CD1c-positive myeloid dendritic cell (primary cell): ENCODE data around the gene PASK.

Experiments
- DNase-seq: peaks from one replicate; pipeline ENCODE4 v3.0.0-alpha.2; 2016; ENCODE audit errors: extremely low spot score

PASK gene

DNA sequence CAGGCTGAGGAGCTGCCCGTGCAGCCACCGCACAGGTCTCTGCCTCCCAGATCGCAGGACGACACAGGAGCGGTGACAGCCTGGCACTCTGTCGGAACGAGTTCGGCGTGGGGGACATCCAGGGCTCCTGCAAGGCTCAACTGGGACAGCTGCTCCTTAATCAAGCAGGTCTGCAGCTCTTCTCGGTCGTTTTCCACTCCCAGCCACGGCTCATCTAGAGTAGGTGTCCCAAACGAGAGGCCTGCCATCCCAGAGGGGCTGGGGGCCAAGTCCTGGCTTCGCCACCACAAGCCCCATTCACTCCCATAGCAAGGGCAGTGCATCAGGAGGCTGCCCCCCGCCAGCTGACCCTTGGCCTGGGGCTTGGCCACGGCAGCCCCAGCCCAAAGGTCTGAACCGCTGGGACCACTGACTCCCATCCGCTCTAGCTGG is 22.5 kb downstream of the PASK start:
- no peak for DNase-seq

DNA sequence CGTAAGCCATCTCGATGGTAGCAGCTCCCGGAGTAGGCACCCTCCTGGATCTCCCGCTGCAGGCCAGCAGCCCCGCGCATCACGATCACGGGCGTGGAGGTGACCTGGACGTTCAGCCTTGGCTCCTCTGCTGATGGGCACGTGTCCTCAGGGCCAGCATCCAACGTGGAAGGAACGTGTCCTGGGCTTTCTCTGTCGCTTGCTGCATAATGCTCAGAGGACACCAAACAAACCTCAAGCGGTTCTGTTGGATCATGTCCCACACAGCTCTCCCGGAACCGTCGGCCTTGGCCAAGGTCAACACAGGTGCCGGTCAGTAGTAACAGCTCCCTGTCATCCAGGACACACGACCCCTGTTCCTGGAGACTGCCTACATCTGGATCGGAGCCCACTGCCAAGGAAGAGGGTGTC is 23.1 kb downstream of the PASK start:
- DNase-seq, result no peak

DNA sequence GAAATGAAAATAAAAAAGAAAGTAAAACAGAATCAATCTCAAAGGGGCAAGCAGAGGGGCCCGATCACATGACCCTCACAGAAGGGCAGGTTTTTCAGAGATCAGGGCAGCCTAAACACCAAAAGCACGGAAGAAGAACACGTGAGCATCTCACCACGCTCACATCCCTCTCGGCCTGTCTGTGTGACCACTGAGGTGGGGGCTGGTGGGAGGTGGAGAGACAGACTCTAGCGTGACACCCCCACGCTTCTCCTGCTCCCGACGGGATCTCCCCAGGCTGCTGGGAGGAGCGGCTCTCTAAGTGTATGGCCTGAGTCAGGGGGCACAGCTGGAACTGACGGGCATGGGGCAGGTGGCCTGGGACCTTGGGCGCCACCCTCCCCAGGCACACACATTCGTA is 23.6 kb downstream of the PASK start:
- DNase-seq, result no peak

DNA sequence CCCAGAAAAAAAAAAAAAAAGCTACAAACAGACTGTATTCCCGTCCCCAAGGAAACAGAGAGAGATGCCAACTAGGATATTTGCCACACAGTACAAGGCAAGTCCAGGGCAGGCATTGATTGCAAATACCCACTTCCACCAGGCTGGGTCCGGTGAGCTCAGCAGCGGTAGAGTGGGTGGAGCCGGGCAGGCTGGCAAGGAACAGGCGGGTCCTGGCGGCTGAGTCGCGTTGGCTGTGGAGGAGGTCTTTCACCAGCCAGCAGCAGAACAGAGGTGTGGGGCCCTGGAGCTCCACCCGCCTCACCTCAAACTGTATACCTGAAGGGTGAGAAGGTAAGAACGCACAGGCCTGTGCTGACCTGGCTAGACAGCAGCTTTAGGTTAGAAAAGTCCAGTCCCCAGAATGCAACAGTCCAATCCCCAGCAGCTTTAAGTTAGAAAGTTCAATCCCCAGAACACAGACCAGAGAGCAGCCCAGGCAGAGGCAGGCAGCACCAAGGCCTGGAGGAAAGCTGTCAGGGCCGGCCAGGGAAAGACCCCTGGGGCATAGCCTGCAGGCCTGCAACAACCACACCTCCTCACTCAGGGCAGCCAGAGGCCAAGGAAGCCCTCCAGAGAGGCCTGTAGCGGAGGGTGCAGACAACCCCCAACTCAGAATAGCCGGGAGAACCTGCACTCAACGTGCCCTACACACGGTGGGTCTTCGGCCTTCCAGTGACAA is 25.3 kb downstream of the PASK start:
- no peak for DNase-seq

DNA sequence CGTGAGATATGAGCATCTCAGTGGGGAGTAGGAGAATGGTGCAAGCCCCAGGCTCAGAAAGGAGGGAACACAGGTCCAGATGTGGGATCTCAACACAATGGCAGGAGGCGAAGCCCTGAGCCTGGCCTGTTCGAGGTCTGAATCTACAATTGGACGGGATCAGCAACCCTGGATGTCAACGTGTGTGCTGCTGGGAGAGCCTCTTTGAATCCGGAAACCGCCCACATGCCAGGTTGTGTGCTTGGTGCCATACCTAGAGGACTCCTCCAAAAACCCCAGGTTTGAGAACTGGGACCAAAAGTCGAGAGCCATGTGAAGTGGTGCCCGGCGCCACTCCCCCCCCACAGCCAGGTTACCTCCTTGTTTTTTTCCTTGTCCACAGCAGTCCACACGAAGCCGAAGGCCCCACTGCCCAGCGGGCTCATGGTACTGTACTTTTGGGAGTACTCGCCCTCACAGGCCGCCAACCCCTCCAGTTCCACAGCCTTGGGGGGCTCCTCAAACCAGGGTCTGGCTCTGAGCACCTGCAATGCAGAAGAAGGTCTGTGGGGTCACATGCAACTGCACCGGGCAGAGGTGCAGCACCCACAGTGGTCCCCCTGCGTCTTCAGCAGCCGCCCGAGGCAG is 26.8 kb downstream of the PASK start:
- no peak for DNase-seq

DNA sequence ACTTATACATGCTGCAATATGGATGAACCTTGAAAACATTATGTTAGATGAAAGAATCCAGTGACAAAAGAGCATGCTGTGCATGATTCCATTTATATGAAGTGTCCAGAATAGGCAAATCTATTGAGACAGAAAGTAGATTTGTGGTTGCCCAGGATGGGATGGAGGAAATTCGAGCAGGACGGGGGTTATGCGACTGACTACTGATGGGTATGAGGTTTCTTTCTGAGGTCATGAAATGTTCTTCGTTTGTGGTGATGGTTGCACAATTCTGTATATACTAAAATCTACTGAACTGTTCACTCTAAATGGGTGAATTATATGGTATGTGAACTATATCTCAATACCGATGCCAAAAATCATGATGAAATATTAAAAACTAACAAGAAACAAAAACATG is 28.3 kb downstream of the PASK start:
- no peak for DNase-seq

DNA sequence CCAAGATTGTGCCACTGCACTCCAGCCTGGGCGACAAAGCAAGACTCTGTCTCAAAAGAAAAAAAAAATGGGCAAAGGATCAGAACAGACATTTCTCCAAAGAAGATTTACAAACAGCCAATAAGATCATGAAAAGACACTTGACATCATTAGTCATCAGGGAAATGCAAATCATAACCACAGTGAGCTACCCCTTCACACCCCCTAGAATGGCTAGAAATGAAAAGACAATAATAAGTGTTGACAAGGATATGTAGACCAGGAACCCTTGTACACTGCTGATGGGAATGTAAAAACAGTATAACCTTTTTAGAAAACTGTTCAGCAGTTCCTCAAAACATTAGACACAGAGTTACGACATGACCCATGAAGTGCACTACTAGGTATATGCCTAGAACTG is 28.8 kb downstream of the PASK start:
- DNase-seq, result no peak

DNA sequence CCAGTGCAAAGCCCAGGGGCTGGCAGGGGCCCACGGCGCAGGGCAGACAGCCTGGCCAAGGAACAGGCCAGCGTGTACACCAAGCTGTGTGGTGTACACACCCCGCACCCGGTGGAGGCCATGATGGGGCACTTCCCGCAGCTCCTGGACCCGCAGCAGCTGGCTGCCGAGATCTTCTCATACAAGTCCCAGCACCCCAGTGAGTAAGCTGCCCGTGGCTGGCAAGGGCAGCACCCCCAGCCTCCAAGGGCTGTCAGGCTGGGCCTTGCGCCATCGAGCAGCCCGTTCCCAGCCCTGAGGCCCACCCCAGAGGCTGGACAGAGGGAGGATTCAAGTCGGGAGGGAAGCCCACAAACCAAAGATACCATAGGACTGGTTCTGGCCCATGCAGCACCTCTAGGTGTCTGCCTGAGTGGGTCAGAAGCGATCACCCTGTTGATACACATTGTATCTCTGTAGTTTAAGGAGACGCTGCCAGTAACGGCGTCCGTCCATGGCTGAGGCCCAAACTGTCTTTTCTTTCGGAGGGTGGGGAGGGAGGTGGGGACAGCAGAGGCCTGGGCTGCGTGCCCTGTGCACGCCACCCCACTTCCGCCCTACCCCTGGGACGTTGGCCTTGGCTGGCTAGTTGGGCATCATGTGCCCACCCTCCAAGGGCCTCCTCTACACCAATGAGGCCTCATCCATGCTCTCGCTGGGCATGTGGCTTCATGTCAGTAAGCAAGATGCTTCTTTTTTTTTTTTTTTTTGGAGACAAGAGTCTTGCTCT is 30.4 kb downstream of the PASK start:
- DNase-seq, result no peak

DNA sequence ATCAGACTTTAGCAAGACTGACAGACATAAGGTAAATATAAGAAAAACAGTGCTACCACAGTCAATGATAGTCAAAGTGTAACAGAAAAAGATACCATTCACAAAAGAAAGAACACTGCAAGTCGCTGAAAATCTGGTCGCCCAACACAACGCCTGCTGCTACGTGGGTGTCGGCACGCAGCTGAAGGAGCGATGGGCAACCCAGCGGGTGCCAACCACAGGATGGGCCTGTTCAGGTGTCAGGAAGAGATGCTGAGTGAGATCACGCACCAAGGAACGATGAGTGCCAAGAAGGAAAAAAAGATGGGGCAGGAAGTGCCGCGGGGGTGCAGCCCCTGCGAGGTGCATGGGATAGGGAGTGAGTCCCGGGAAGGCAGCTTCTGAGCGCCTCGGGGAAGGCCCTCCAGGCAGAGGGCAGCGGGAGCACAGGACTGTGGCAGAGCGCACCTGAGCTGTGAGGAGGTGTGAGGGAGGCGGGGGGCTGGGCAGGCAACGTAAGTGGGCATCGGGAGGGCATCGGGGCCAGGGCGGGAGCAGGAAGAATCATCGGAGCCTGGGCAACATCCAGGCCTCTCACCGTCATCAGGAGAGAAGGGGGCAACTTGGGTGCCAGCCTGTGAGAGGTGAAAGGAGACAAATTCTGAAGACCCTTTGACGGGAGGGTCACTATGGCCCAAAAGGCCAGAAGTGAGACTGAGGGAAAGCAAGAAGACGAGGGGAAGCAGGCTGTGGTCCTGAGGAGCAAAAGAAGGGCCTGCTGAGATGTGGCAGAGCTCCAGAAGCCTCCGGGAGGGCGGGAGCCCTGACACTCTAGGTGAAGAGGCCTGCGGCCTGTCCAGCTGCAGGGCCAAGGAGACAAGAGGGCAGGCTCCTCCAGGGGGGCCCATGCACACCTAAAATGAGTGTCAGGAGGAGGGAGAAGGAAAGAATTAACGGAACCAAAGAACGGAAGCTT is 32.4 kb downstream of the PASK start:
- no peak for DNase-seq

DNA sequence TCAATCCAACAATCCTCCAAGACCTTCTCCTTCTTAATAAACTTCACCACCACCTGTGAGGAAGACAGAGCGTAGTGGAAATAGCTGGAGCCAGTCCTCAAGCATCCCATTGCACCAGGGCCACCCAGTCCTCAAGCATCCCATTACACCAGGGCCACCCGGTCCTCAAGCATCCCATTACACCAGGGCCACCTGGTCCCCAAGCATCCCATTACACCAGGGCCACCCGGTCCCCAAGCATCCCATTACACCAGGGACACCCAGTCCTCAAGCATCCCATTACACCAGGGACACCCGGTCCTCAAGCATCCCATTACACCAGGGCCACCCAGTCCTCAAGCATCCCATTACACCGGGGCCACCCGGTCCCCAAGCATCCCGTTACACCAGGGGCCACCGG is 33.9 kb downstream of the PASK start:
- DNase-seq, result no peak

DNA sequence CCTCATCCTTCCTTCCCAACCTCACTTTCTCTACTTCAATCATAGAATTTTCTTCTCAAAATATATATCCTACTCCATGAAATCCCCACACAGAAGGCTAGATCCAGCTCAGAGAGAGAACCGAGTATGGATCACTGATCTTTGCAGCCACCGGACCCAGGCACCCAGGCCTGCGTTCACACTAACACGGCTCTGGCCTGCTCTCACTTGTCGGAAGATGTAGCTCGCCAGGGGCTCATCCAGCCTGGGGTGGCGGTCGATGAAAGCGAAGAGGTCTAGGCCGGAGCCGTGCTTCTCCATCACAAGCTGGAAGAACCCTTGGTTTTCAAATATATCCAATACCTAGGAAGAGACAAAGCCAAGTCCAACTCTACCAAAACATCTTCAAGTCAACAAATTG is 34.4 kb downstream of the PASK start:
- DNase-seq, result no peak

DNA sequence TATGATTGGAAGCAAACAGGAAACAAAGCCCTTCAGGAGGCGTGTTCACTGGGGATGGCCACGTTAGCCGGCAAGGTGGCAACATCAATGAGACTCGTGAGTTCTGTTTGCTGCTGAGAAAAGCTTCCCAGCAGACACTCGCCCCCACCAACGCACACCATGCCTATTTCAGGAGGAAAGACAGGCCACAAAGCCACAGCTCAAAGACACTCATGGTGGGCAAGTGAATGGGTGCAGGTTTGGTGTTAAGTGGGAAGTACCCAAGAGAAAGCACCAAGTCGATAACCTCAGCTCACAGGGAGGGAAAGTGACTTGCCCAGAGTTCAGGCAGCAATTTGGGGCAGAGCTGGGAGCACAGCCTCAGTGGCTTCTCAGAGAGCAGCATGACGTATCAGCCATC is 36.7 kb downstream of the PASK start:
- no peak for DNase-seq

DNA sequence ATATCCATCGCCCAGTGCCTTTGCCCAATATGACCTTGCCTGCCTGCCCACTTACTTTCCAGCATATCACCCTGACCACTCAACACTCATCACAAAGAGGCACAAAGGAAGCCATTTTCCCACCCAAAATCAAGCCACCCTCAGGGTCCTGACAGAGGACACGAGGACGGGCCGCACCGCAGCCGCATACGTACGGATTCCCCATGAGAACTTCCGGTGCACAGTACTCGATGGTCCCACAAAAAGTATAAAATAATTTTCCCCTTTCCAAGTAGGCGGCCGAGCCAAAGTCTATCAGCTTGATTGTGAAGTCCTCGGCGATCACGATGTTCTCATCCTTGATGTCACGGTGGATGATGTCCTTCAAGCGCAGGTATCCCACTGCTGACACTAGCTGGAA is 37.2 kb downstream of the PASK start:
- no peak for DNase-seq

DNA sequence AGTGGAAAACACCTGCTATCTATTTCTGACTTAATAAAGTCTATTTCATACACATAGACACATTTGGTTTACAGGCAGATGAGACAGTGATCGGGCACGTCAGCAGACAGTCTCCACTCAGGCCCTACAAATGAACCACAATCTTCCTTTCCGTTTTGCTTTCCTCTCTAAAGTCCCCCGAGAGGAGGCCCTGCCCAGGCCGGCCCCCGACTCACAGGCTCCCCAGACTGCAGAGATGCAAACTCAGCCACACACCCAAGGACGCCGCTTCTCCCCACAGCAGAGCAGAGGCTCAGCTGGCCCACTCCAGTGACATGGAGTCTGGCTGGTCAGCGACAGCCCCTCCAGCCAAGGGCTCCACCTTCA is 37.8 kb downstream of the PASK start:
- DNase-seq, result no peak

DNA sequence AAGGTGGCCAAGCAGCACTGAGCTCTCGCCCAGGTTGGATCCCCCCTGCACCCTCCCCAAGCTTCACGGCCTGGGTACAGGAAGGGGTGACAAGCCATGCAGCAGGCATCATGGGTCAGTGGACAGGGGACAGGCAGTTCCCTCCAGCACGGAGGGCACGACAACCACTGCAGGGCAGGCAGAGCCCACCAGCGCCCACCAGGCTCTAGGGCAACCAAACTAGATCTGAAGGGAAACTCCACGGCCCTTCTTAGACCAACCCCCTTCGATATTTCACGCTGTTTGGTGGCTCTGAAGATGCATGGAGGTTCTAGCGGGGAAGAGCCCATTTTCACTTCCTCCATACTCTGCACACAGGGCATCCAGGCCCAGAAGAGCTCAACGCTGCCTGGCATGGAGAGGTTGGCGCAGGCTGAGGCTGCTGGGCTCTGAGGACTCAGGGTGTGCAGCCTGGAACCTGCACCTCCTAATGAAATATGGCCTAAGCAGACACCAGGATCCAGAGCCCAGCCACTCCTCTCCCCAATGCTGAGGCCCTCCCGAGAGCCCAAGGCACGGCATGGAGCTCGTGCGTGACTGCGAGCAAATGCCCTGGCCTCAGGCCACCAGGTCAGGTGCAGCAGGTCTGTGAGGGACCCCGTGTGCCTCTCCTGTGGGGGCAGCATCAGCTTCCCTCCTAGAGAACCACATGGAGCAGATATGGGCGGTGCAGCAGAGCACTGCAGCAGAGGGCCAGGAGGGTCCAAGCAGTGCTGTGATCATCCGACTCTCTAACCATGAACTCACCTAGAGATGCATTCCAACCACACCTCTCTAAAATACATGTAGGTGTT is 38.4 kb downstream of the PASK start:
- no peak for DNase-seq

DNA sequence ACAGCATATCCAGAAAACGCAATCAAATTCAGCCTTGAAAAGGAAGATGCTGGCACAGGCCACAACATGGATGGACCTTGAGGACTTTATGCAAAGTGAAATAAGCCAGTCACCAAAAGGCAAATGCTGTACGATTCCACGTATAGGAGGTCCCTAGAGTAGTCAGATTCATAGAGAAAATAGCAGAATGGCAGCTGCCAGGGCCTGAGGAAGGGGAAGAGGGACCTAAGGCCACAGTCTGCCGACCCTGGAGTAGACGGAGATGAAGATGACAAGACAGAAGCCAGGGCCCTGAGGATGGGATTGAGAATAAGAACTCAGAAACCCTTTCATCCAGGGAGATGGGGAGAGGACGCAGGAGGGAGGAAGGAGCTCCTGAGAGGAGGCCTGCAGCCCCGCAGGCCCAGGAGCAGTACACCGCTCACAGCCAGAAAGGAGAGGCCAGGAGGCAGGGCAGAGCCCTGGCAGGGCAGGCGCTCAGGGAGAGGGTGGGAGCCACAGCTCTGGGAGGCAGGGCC is 39.1 kb downstream of the PASK start:
- no peak for DNase-seq

DNA sequence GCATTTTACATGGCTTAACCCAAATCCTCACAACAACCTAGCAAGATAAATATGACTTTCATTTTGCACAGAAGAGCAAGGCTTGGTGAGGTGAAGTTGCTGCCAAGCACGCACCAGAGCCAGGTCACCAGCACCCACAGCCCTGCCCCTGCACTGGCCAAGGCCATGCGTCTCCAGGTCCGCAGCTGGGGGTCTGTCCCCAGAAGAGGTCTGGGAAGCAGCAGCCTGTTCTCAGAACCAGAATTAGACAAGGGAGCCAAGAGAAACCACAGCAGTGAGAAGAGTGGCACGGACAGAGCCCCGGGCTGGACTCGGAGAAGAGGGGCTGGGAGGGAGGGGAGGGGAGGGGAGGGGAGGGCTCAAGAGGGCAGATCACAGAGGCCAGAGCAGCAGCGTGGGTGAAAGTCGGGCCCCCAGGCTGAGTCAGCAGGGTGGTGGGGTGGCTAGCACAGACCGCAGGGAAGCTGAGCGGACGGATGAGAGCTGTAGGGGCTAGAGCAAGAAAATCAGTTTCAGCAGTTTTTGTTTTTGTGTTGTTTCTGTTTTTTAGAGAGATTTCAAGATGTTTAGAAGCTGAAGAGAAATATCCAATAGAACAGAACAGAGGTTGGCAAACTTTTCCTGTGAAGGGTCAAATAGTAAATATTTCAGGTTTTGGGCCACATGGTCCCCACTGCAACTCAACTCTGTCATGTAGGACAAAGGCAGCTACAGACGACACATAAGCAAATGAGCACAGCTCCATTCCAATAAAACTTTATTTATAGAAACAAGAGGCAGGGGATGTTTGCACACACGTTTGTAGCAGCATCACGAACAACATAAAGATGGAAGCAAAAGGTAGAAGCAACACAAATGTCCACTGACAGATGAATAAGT is 39.8 kb downstream of the PASK start:
- DNase-seq, result no peak

DNA sequence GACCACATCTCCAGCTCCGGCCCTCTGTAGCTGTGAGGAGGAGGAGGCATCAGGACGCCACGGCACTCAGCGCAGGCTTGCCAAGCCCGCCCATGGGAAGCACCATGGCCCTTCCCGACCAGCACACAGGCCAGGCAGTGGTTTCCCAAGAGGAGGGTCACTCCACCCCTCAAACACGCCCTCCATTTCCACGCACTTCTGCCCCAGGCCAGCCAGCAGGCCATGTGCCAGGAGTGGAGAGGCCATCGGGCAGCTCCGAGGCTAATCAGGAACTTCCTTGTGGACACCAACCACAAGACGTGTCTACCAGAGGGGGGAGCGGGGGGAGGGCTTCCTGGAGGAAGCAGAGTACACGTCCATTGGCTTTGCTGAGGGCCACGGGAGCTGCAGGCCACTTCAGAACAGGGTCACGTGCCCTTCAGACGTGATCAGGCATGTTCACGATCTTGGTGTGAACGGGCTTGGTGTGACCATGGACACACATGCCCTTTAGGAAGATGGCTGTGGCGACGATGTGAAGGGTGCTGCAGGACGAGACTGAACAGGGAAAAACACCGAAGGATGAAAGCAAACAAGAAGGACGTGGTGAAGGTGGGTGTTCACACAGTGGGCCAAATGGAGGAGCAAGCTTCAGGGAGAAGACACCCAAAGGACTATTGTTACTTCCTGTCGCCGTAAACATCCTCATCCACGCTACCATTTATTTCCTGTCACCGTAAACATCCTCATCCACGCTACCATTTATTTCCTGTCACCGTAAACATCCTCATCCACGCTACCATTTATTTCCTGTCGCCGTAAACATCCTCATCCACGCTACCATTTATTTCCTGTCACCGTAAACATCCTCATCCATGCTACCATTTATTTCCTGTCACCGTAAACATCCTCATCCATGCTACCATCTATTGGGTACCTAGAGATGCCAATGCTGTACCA is 40.7 kb downstream of the PASK start:
- DNase-seq, result no peak
